HUES6 (cell line): Measurements from ENCODE around the gene NUP214.

ENCODE experiments used
- H3K27ac ChIP-seq: 2 replicates; pipeline ENCODE4 v1.7.0; 2013; ENCODE audit warnings: low read depth, mild to moderate bottlenecking, low read length, inconsistent platforms
- H3K27me3 ChIP-seq: 2 replicates; pipeline ENCODE4 v1.6.1; 2013; ENCODE audit warnings: low read length; ENCODE audit not compliant: control insufficient read depth, insufficient read depth
- H3K36me3 ChIP-seq: 2 replicates; pipeline ENCODE4 v1.6.1; 2013; ENCODE audit warnings: low read length; ENCODE audit not compliant: control insufficient read depth, insufficient read depth
- H3K4me1 ChIP-seq: 2 replicates; pipeline ENCODE4 v1.6.1; 2013; ENCODE audit warnings: low read length; ENCODE audit not compliant: control insufficient read depth, insufficient read depth
- H3K4me3 ChIP-seq: 2 replicates; pipeline ENCODE4 v1.5.1; 2013; ENCODE audit warnings: low read depth, low read length
- H3K9ac ChIP-seq: one replicate; pipeline ENCODE4 v1.6.1; 2013; ENCODE audit warnings: mild to moderate bottlenecking, low read length
- H3K9me3 ChIP-seq: 2 replicates; pipeline ENCODE4 v1.6.1; 2013; ENCODE audit warnings: low read depth, low read length; ENCODE audit not compliant: control insufficient read depth, insufficient read depth

The NUP214 gene

GRCh38 chr9:131273856-131274673 lies 148.7 kb downstream of the NUP214 start:
- Histone ChIP-seq H3K27ac (no peak overlapping the region), H3K9me3 (no peaks in the 10 kb centered on the region), H3K36me3 (no peaks in the 10 kb centered on the region), H3K27me3 (peaks cover 26% of the 10 kb centered on the region), H3K4me3 (no peak overlapping the region), H3K4me1 (peaks cover 33% of the 10 kb centered on the region), H3K9ac (no peak overlapping the region)

- Histone ChIP-seq H3K4me1 (peaks cover 29% of the 10 kb centered on the region), H3K27me3 (peaks cover 32% of the 10 kb centered on the region), H3K9ac (no peak overlapping the region), H3K9me3 (no peaks in the 10 kb centered on the region), H3K27ac (no peak overlapping the region), H3K36me3 (no peaks in the 10 kb centered on the region), H3K4me3 (no peak overlapping the region)
Measured at GRCh38 chr9:131274674-131275331, 149.4 kb downstream of the NUP214 start.

- Histone ChIP-seq H3K9ac (no peak overlapping the region), H3K27me3 (peaks cover 39% of the 10 kb centered on the region), H3K4me3 (peak overlapping the region; percentile 65; the same call in 1 of the 2 replicates), H3K27ac (no peak overlapping the region), H3K36me3 (no peaks in the 10 kb centered on the region), H3K9me3 (no peaks in the 10 kb centered on the region), H3K4me1 (peaks cover 25% of the 10 kb centered on the region)
Measured at GRCh38 chr9:131275332-131276093, 150.1 kb downstream of the NUP214 start.

- Histone ChIP-seq H3K4me1 (peaks cover 22% of the 10 kb centered on the region), H3K4me3 (peak within 1 kb of the TSS; percentile 65), H3K9ac (no peak within 1 kb of the TSS), H3K9me3 (no peaks in the 10 kb centered on the region), H3K27me3 (peaks cover 47% of the 10 kb centered on the region), H3K36me3 (no peaks in the 10 kb centered on the region), H3K27ac (no peak within 1 kb of the TSS)
Measured at GRCh38 chr9:131276094-131276888, 150.9 kb downstream of the NUP214 start, which contains the start of gene FAM78A. Gene FAM78A (minus strand): TSS chr9:131276510. CDS start chr9:131276179, 331 bp downstream.

DNA sequence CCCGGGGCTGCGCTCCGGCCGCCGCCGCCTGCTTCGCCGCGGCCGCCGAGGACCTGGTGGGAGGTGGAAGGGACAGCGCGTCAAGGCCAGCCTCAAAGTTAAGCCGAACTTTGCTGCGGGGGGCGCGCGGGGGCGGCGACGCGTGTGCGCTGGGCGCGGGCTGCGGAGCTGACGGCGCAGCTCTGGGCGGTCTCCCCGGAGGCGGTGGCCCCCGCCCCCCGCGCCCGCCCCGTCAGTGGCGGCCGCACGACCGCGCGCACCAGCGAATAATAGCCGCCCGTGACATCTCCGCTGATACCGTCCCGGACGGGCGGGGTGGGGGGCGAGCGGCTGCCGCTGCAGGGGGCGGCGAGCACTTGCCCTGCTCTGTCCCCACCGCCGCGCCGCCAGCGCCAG lies 151.5 kb downstream of the NUP214 start:
- H3K4me1 ChIP-seq, result peaks cover 22% of the 10 kb centered on the region
- H3K36me3 ChIP-seq, result no peaks in the 10 kb centered on the region
- no peak overlapping the region for H3K9ac ChIP-seq
- H3K27me3 ChIP-seq, result peaks cover 53% of the 10 kb centered on the region
- no peaks in the 10 kb centered on the region for H3K9me3 ChIP-seq
- peak overlapping the region; percentile 65 for H3K4me3 ChIP-seq
- H3K27ac ChIP-seq, result no peak overlapping the region

- Histone ChIP-seq H3K9me3 (no peaks in the 10 kb centered on the region), H3K36me3 (no peaks in the 10 kb centered on the region), H3K9ac (no peak overlapping the region), H3K4me3 (peak overlapping the region; percentile 65), H3K27me3 (peaks cover 58% of the 10 kb centered on the region), H3K4me1 (peaks cover 22% of the 10 kb centered on the region), H3K27ac (no peak overlapping the region)
Measured at GRCh38 chr9:131277287-131277909, 152.0 kb downstream of the NUP214 start.

GRCh38 chr9:131277910-131278701 lies 152.7 kb downstream of the NUP214 start:
- no peak overlapping the region for H3K27ac ChIP-seq
- H3K36me3 ChIP-seq, result no peaks in the 10 kb centered on the region
- peaks cover 22% of the 10 kb centered on the region for H3K4me1 ChIP-seq
- H3K27me3 ChIP-seq, result peaks cover 61% of the 10 kb centered on the region
- H3K4me3 ChIP-seq, result peak overlapping the region; percentile 65
- no peaks in the 10 kb centered on the region for H3K9me3 ChIP-seq
- H3K9ac ChIP-seq, result no peak overlapping the region

DNA sequence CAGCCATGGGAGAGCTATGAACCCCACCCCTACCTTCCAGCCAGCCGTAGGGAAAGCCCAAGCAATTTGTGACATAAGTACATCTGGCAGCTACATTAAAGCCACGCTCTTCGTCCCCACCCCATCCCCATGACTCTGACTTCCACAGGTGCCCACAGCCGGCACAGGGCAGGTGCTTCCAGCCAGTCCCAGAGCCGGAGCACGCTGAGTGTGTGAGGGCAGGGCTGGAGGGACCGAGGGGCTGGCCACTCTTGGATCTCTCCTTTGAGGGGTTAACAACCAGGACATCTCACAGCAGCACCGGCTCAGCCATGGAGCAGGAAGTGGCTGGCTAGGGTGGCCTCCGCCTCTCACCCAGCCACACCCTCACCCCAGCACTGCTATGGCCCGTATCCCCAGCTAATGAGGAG lies 153.3 kb downstream of the NUP214 start:
- Histone ChIP-seq H3K36me3 (no peaks in the 10 kb centered on the region), H3K4me3 (no peak overlapping the region), H3K9me3 (no peaks in the 10 kb centered on the region), H3K9ac (no peak overlapping the region), H3K27ac (no peak overlapping the region), H3K27me3 (peaks cover 65% of the 10 kb centered on the region), H3K4me1 (peaks cover 22% of the 10 kb centered on the region)

DNA sequence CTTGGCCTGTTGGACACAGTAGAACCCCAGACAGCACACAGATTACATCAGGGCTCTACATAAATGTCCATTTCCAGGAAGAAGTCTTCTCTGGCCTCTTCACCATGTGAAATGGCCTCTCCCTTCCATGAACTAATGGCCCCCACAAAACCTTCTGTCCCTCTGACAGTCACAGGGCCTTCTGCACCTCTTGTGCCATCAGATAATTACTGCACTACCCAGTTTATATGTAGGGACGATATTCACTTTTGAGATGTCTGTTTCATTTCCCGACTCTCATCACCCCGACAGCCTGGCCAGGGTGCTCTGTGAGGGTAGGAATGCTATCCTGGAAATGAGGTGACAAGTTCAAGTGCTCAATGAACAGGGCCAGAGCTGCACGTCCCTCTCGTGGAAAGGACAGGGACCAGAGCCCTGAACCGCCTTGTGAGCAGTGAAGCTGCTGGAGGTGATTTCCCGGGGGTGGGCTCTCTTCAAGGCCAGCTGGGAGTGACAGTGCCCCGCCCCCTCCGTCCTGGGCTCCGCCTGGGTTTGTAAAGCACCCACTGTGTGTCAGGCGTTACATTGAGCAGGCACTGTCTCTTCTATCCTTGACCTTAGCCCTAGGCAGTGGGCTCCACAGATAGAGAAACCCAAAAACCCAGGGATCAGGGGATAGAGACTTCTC lies 153.9 kb downstream of the NUP214 start:
- Histone ChIP-seq H3K9ac (no peak overlapping the region), H3K4me3 (no peak overlapping the region), H3K9me3 (no peaks in the 10 kb centered on the region), H3K27ac (no peak overlapping the region), H3K4me1 (peaks cover 17% of the 10 kb centered on the region), H3K27me3 (peaks cover 68% of the 10 kb centered on the region), H3K36me3 (no peaks in the 10 kb centered on the region)
